IMR-90 (cell line): ENCODE measurements around the gene HAX1. TPM values are rescaled to one million over a fixed set of nuclear protein-coding genes. Genes with fewer than 3 reads are reported as not detected.

Source experiments
- ATAC-seq: fragments of 200-7000 bp; cut with Tn5 transposase; 2 replicates; pipeline ENCODE4 v1.9.1; 2020; ENCODE audit warnings: low read depth, mild to moderate bottlenecking, moderate library complexity
- BruUV-seq: library from RNA; stranded (reverse); fragments of 400-500 nt; replicated peaks from 2 replicates; lab custom pipeline; 2021; lab: Mats Ljungman, UMichigan
- CTCF ChIA-PET: fragments of 300-600 bp; formaldehyde crosslinking; extraction: SDS; loops from one replicate; lab custom pipeline; 2021; ENCODE audit warnings: antibody characterized with exemption; lab: Yijun Ruan, JAX
- POLR2A ChIA-PET: fragments of 300-600 bp; sonication (Branson Sonifier 250); formaldehyde crosslinking; loops from one replicate; lab custom pipeline; 2022; ENCODE audit warnings: antibody characterized with exemption; ENCODE audit not compliant: unreplicated experiment; lab: Charles Lee
- DNase-seq: peaks from one replicate; pipeline ENCODE4 v3.0.0; 2013
- H2AFZ ChIP-seq: replicated peaks from 2 replicates; pipeline ENCODE3; 2013; ENCODE audit warnings: low read length, mild to moderate bottlenecking; ENCODE audit not compliant: poor library complexity
- H2AK5ac ChIP-seq: 2 replicates; pipeline ENCODE4 v1.6.1; 2013; ENCODE audit warnings: low read depth, low read length, inconsistent platforms
- H2AK9ac ChIP-seq: replicated peaks from 2 replicates; pipeline ENCODE3; 2013; ENCODE audit warnings: mild to moderate bottlenecking, low read depth, low read length, moderate library complexity; ENCODE audit not compliant: poor library complexity
- H2BK120ac ChIP-seq: 2 replicates; pipeline ENCODE4 v1.6.1; 2013; ENCODE audit warnings: low read depth, low read length, inconsistent platforms
- H2BK15ac ChIP-seq: 3 replicates; pipeline ENCODE4 v1.6.1; 2013; ENCODE audit warnings: low read depth, low read length, inconsistent platforms
- H2BK20ac ChIP-seq: 2 replicates; pipeline ENCODE4 v1.6.1; 2013; ENCODE audit warnings: low read depth, mild to moderate bottlenecking, inconsistent platforms, low read length, moderate library complexity
- H2BK5ac ChIP-seq: 2 replicates; pipeline ENCODE4 v1.6.1; 2013; ENCODE audit warnings: mild to moderate bottlenecking, low read depth, low read length, inconsistent platforms; ENCODE audit not compliant: poor library complexity, severe bottlenecking
- H3K14ac ChIP-seq: replicated peaks from 2 replicates; pipeline ENCODE4 v1.6.1; 2013; ENCODE audit warnings: low read depth, low read length, inconsistent platforms
- H3K18ac ChIP-seq: 2 replicates; pipeline ENCODE4 v1.6.1; 2013; ENCODE audit warnings: low read depth, low read length, control low read depth
- H3K23ac ChIP-seq: 2 replicates; pipeline ENCODE4 v1.6.1; 2013; ENCODE audit warnings: low read depth, low read length, inconsistent platforms
- H3K27ac ChIP-seq: 2 replicates; pipeline ENCODE4 v1.5.1; 2013; ENCODE audit warnings: mild to moderate bottlenecking, control low read depth, low read length; ENCODE audit not compliant: insufficient read depth
- H3K27me3 ChIP-seq: 2 replicates; pipeline ENCODE4 v1.6.1; 2013; ENCODE audit warnings: low read length; ENCODE audit not compliant: control insufficient read depth, insufficient read depth
- H3K36me3 ChIP-seq: 2 replicates; pipeline ENCODE4 v1.6.1; 2013; ENCODE audit warnings: low read length, mixed read lengths; ENCODE audit not compliant: control insufficient read depth, insufficient read depth
- H3K4ac ChIP-seq: 2 replicates; pipeline ENCODE4 v1.6.1; 2013; ENCODE audit warnings: low read depth, low read length, inconsistent platforms
- H3K4me1 ChIP-seq: 2 replicates; pipeline ENCODE4 v1.6.1; 2013; ENCODE audit warnings: low read length, mixed read lengths; ENCODE audit not compliant: control insufficient read depth, insufficient read depth
- H3K4me2 ChIP-seq: 2 replicates; pipeline ENCODE4 v1.6.1; 2013; ENCODE audit warnings: low read depth, mild to moderate bottlenecking, control low read depth, low read length, moderate library complexity
- H3K4me3 ChIP-seq: 2 replicates; pipeline ENCODE4 v1.5.1; 2013; ENCODE audit warnings: low read depth, mild to moderate bottlenecking, control low read depth, low read length, moderate library complexity; ENCODE audit not compliant: insufficient read depth
- H3K56ac ChIP-seq: 2 replicates; pipeline ENCODE4 v1.6.1; 2013; ENCODE audit warnings: low read length, inconsistent platforms; ENCODE audit not compliant: insufficient read depth; ENCODE audit errors: extremely low read depth
- H3K79me1 ChIP-seq, 2 experiments: 2 replicates each; pipeline ENCODE4 v1.6.1; 2013; ENCODE audit warnings: low read length in 2 of 2, inconsistent platforms in 1 of 2, low read depth in 1 of 2
- H3K9ac ChIP-seq: 2 replicates; pipeline ENCODE4 v1.6.1; 2013; ENCODE audit warnings: low read depth, low read length, control low read depth
- H3K9me1 ChIP-seq: 2 replicates; pipeline ENCODE4 v1.6.1; 2013; ENCODE audit warnings: low read length, inconsistent platforms; ENCODE audit not compliant: insufficient read depth
- H3K9me3 ChIP-seq: 2 replicates; pipeline ENCODE4 v1.6.1; 2013; ENCODE audit warnings: low read length; ENCODE audit not compliant: control insufficient read depth, insufficient read depth
- H4K20me1 ChIP-seq: 2 replicates; pipeline ENCODE4 v1.6.1; 2013; ENCODE audit warnings: low read length, inconsistent platforms; ENCODE audit not compliant: insufficient read depth
- H4K5ac ChIP-seq: 2 replicates; pipeline ENCODE4 v1.6.1; 2013; ENCODE audit warnings: mild to moderate bottlenecking, low read depth, low read length, control low read depth
- H4K8ac ChIP-seq, 2 experiments: 2 replicates each; pipeline ENCODE4 v1.6.1; 2013; ENCODE audit warnings: low read depth in 2 of 2, low read length in 2 of 2, control low read depth in 1 of 2, inconsistent platforms in 1 of 2
- H4K91ac ChIP-seq: 2 replicates; pipeline ENCODE4 v1.6.1; 2013; ENCODE audit warnings: low read depth, low read length, inconsistent platforms; ENCODE audit not compliant: insufficient read depth
- BHLHE40 ChIP-seq: fragments of 150-350 bp; IDR thresholded peaks from 2 replicates; pipeline ENCODE4 v1.6.1; 2016; ENCODE audit warnings: mild to moderate bottlenecking, low read depth, low read length
- CEBPB ChIP-seq: IDR thresholded peaks from 2 replicates; pipeline ENCODE4 v1.6.1; 2012; ENCODE audit warnings: low read depth, low read length, improper control_type of control experiment
- CHD1 ChIP-seq: IDR thresholded peaks from 2 replicates; pipeline ENCODE4 v1.6.1; 2012; ENCODE audit warnings: low read depth, low read length, improper control_type of control experiment
- CTCF ChIP-seq: conservative IDR thresholded peaks from 2 replicates; pipeline ENCODE4 v1.5.1; 2012; ENCODE audit warnings: mild to moderate bottlenecking, low read depth, low read length, improper control_type of control experiment
- ELK1 ChIP-seq: fragments of 150-350 bp; IDR thresholded peaks from 2 replicates; pipeline ENCODE4 v1.6.1; 2016; ENCODE audit warnings: low read depth, mild to moderate bottlenecking, low read length, moderate library complexity, borderline replicate concordance
- FOS ChIP-seq: fragments of 150-350 bp; IDR thresholded peaks from 2 replicates; pipeline ENCODE4 v1.6.1; 2016; ENCODE audit warnings: low read depth, low read length
- MAFK ChIP-seq: IDR thresholded peaks from 2 replicates; pipeline ENCODE4 v1.6.1; 2012; ENCODE audit warnings: low read depth, low read length, improper control_type of control experiment
- MAZ ChIP-seq: IDR thresholded peaks from 2 replicates; pipeline ENCODE4 v1.6.1; 2012; ENCODE audit warnings: low read depth, mild to moderate bottlenecking, low read length, improper control_type of control experiment, moderate library complexity, borderline replicate concordance
- MXI1 ChIP-seq: IDR thresholded peaks from 2 replicates; pipeline ENCODE4 v1.6.1; 2012; ENCODE audit warnings: low read depth, mild to moderate bottlenecking, low read length, moderate library complexity, borderline replicate concordance
- NFE2L2 ChIP-seq: fragments of 150-350 bp; IDR thresholded peaks from 2 replicates; pipeline ENCODE4 v1.6.1; 2016; ENCODE audit warnings: low read depth, mild to moderate bottlenecking, low read length
- POLR2A ChIP-seq: IDR thresholded peaks from 2 replicates; pipeline ENCODE4 v1.6.1; 2012; ENCODE audit warnings: mild to moderate bottlenecking, low read depth, low read length
- RAD21 ChIP-seq: IDR thresholded peaks from 2 replicates; pipeline ENCODE4 v1.6.1; 2012; ENCODE audit warnings: low read length, improper control_type of control experiment
- RCOR1 ChIP-seq: IDR thresholded peaks from 2 replicates; pipeline ENCODE4 v1.6.1; 2012; ENCODE audit warnings: mild to moderate bottlenecking, low read length, improper control_type of control experiment; ENCODE audit not compliant: insufficient replicate concordance
- RFX5 ChIP-seq: IDR thresholded peaks from 2 replicates; pipeline ENCODE4 v1.8.0; 2012; ENCODE audit warnings: low read depth, mild to moderate bottlenecking, low read length, moderate library complexity
- SMC3 ChIP-seq: fragments of 150-350 bp; IDR thresholded peaks from 2 replicates; pipeline ENCODE4 v1.6.1; 2016; ENCODE audit warnings: low read depth, mild to moderate bottlenecking, antibody characterized with exemption, low read length, moderate library complexity
- USF2 ChIP-seq: fragments of 150-350 bp; IDR thresholded peaks from 2 replicates; pipeline ENCODE4 v1.6.1; 2017; ENCODE audit warnings: mild to moderate bottlenecking, antibody characterized with exemption, low read length, low read depth
- WGBS, 2 experiments: methylation state at CpG; one replicate each; pipeline versions ENCODE4 v1.1.5 to v1.1.7; 2013; ENCODE audit warnings: missing lambda C conversion rate in 2 of 2; ENCODE audit not compliant: insufficient read length in 1 of 2; ENCODE audit errors: extremely low coverage in 2 of 2; 5-methylcytosine and 5-hydroxymethylcytosine counted together
- dilution Hi-C: fragments of 300-500 bp; cut with HindIII; formaldehyde crosslinking; loops from one replicate; pipeline ENCODE4 v1.14.3; 2018; ENCODE audit warnings: low sequenced_read_pairs; ENCODE audit not compliant: unreplicated experiment
- in situ Hi-C: fragments of 300-500 bp; cut with MboI; formaldehyde crosslinking; loops from 3 replicates; pipeline ENCODE4 v1.14.3; 2019; ENCODE audit warnings: low sequenced_read_pairs, inconsistent platforms, mixed read lengths
- intact Hi-C: fragments of 100-400 bp; cut with micrococcal nuclease; formaldehyde crosslinking; loops from 2 replicates; pipeline ENCODE4 v1.10.0; 2022
- polyA plus RNA-seq, 3 experiments: library from polyadenylated mRNA; depleted of rRNA; stranded (reverse); fragments of >200 nt; gene quantifications; 2 replicates each; pipeline ENCODE4 v1.2.3, GENCODE V29; 2012; ENCODE audit warnings: low replicate concordance in 1 of 3
- total RNA-seq: library from RNA; depleted of rRNA; stranded (reverse); fragments of >200 nt; gene quantifications from 2 replicates; pipeline ENCODE4 v1.2.3, GENCODE V29; 2012

HAX1 gene
- total and polyA plus RNA-seq, 2 of the 4 experiments (the other 2 are of a cell fraction) = 117 to 146 TPM

- no peak for TF ChIP-seq CHD1
- TF ChIP-seq MXI1 = no peak
- TF ChIP-seq FOS = no peak
- no peak for TF ChIP-seq NFE2L2
- no peak for TF ChIP-seq SMC3
- no peak for TF ChIP-seq MAZ
- no peak for TF ChIP-seq POLR2A
- no peak for TF ChIP-seq RCOR1
- no peak for TF ChIP-seq CEBPB
- TF ChIP-seq MAFK = no peak
- no peak for TF ChIP-seq RAD21
- no peak for TF ChIP-seq USF2
- TF ChIP-seq CTCF = no peak
- TF ChIP-seq ELK1 = no peak
- no peak for TF ChIP-seq BHLHE40
- TF ChIP-seq RFX5 = no peak
- ChIA-PET CTCF (no interaction called here), POLR2A (no interaction called here)
- Histone ChIP-seq H4K91ac (no peak overlapping the region), H2BK20ac (no peak overlapping the region), H3K27me3 (peaks cover 3% of the 10 kb centered on the region; the same call in 1 of the 2 replicates), H4K5ac (no peak overlapping the region), H3K4me2 (no peak overlapping the region), H2BK120ac (no peak overlapping the region), H3K56ac (no peak overlapping the region), H3K79me1 (no peaks in the 10 kb centered on the region), H3K9me3 (peaks cover 5% of the 10 kb centered on the region), H2AK5ac (no peak overlapping the region), H2BK5ac (no peak overlapping the region), H2BK15ac (no peak overlapping the region), H3K4me1 (no peaks in the 10 kb centered on the region), H4K8ac (no peak overlapping the region), H3K14ac (no peak overlapping the region), H3K4me3 (no peak overlapping the region), H3K4ac (no peak overlapping the region), H3K9me1 (no peaks in the 10 kb centered on the region), H3K23ac (no peak overlapping the region), H3K18ac (no peak overlapping the region), H4K20me1 (no peaks in the 10 kb centered on the region), H2AFZ (no peak overlapping the region), H3K9ac (no peak overlapping the region), H2AK9ac (no peak overlapping the region), H3K27ac (no peak overlapping the region), H3K36me3 (no peaks in the 10 kb centered on the region)
- BruUV-seq = no TSS peak
- in situ Hi-C loops = no loop called here
- DNase-seq (no peak), ATAC-seq (no peak)
- intact Hi-C loops = no loop called here
- dilution Hi-C loops = no loop called here
- 72% methylated on average over 5 of the region's 10 CpGs; no CpG with 5 or more reads in 1 of the 2 experiments for WGBS, 2 experiments
These were observed 40.6 kb downstream of the HAX1 start for GRCh38 chr1:154313066-154313356.
